ENCODE results near the gene NEK6. TPM values are rescaled to one million over a fixed set of nuclear protein-coding genes. Genes with fewer than 3 reads are reported as not detected.

Gene NEK6
- total and polyA plus RNA-seq, 12 donors: 4.0 to 27.2 (median 15.1) TPM

DNA sequence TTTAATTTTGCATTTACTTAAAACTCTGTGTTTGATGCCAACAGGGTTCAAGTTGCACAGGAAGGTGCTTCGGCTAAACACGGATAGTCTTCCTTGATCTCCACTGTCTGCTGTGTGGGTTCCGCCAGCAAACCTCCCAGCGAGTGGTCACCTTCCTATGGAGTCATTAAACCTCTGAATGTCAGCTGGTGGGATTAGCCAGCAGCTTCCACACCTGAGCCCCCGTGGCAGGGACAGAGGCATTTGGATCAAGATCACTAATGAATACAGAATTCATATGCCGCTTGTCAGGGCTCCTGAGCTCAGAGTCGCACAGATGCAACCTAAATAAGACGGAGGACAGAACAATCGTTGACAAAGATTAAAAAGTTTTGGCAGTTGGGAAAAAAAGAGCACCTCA lies 118.0 kb downstream of the NEK6 start:
- WGBS, 4 donors: 85 to 89% (median 88%) methylated on average over 9 of the region's 9 CpGs
- H3K4me3 ChIP-seq: no peak overlapping the region
- H3K9me3 ChIP-seq (replicated peaks in 1 of 3): no peaks in the 10 kb centered on the region
- H3K4me1 ChIP-seq (replicated peaks in 1 of 2): peaks cover 0 to 9% of the 10 kb centered on the region in 2 donors
- peaks cover 0 to 11% of the 10 kb centered on the region in 2 donors for H3K36me3 ChIP-seq (replicated peaks in 1 of 2)
- no peak overlapping the region for H3K27ac ChIP-seq
- H3K27me3 ChIP-seq: no peaks in the 10 kb centered on the region
- no peak for TF ChIP-seq POLR2A (IDR thresholded peaks at IDR 0.05)
- TF ChIP-seq, protein P1, sequence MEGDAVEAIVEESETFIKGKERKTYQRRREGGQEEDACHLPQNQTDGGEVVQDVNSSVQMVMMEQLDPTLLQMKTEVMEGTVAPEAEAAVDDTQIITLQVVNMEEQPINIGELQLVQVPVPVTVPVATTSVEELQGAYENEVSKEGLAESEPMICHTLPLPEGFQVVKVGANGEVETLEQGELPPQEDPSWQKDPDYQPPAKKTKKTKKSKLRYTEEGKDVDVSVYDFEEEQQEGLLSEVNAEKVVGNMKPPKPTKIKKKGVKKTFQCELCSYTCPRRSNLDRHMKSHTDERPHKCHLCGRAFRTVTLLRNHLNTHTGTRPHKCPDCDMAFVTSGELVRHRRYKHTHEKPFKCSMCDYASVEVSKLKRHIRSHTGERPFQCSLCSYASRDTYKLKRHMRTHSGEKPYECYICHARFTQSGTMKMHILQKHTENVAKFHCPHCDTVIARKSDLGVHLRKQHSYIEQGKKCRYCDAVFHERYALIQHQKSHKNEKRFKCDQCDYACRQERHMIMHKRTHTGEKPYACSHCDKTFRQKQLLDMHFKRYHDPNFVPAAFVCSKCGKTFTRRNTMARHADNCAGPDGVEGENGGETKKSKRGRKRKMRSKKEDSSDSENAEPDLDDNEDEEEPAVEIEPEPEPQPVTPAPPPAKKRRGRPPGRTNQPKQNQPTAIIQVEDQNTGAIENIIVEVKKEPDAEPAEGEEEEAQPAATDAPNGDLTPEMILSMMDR (IDR thresholded peaks at IDR 0.05): no peak
- no peak for DNase-seq
- intact Hi-C loops (cut with DNase I): no loop called here

DNA sequence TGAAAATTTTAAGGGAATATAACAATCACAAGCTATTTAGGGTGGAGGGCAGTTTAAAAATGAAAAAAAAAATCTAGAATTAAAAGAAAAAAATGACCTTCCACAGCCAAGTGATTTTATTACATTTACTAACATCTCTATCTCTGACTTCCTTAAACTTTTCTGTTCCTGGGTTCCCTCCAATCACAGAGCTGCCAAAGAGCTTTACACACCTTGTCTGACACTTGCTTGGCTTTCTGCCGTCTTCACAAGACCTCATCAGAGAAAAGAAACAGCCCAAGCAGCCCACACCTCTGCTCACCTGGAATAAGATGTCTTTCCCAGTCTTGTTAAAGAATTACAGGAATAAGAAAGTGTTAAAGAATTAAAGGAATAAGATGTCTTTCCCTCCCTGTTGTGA lies 118.6 kb downstream of the NEK6 start:
- TF ChIP-seq, protein P1 (IDR thresholded peaks at IDR 0.05): no peak
- no peak for TF ChIP-seq POLR2A (IDR thresholded peaks at IDR 0.05)
- Histone ChIP-seq H3K36me3 (replicated peaks in 1 of 2) (peaks cover 0 to 15% of the 10 kb centered on the region in 2 donors), H3K27ac (no peak overlapping the region), H3K4me1 (replicated peaks in 1 of 2) (peaks cover 0 to 8% of the 10 kb centered on the region in 2 donors), H3K27me3 (no peaks in the 10 kb centered on the region), H3K4me3 (no peak overlapping the region), H3K9me3 (replicated peaks in 1 of 3) (no peaks in the 10 kb centered on the region)
- intact Hi-C loops (cut with DNase I): no loop called here
- 42 to 71% (median 64%) methylated on average over 1 of the region's 1 CpG for WGBS, 4 donors
- no peak for DNase-seq

DNA sequence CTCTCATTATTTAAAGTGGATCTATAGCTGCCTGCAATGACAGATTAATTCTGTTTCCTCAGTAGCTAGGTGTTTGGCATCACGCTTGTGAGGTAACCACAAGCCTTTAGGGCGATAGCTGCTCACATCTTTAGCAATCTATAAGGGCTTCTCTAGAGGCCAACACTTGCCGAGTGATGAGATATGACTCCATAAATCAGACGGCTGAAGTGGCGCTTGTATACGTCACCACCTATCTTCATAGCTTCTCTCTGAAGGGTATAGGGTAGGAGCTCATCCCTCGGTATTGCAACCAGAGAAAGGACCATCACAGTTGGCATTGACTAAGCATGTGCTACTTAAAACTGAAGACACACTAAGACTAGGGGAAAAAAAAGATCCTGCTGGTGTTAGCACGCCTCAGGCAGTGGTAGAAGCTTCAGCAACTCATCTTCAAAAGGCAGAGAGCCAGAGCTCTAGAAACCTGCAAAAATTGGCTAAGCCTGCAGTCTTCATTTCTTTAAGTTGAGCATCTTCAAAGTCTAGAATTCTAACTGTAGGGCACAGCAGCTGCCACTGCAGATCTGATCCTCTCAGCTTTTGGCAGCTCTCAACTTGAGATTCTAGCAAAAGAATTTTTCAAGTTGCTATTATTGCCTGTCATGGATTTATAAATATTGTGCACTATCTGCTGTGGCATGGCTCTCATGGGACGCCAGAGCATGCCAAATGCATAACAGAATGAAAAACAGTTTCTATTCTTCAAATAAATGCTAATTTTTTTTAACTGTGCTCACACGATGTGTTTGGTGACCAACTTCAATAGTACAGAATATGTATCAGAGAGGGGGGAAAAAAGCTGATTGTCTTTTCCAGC lies 120.0 kb downstream of the NEK6 start:
- DNase-seq: no peak
- Histone ChIP-seq H3K4me3 (no peak overlapping the region), H3K27ac (no peak overlapping the region), H3K4me1 (replicated peaks in 1 of 2) (no peaks in the 10 kb centered on the region), H3K36me3 (replicated peaks in 1 of 2) (peaks cover 0 to 17% of the 10 kb centered on the region in 2 donors), H3K9me3 (replicated peaks in 1 of 3) (no peaks in the 10 kb centered on the region), H3K27me3 (no peaks in the 10 kb centered on the region)
- intact Hi-C loops (cut with DNase I): no loop called here
- TF ChIP-seq POLR2A (IDR thresholded peaks at IDR 0.05): no peak
- TF ChIP-seq, protein P1 (IDR thresholded peaks at IDR 0.05): no peak
- WGBS, 4 donors: 82 to 87% (median 83%) methylated on average over 10 of the region's 10 CpGs

DNA sequence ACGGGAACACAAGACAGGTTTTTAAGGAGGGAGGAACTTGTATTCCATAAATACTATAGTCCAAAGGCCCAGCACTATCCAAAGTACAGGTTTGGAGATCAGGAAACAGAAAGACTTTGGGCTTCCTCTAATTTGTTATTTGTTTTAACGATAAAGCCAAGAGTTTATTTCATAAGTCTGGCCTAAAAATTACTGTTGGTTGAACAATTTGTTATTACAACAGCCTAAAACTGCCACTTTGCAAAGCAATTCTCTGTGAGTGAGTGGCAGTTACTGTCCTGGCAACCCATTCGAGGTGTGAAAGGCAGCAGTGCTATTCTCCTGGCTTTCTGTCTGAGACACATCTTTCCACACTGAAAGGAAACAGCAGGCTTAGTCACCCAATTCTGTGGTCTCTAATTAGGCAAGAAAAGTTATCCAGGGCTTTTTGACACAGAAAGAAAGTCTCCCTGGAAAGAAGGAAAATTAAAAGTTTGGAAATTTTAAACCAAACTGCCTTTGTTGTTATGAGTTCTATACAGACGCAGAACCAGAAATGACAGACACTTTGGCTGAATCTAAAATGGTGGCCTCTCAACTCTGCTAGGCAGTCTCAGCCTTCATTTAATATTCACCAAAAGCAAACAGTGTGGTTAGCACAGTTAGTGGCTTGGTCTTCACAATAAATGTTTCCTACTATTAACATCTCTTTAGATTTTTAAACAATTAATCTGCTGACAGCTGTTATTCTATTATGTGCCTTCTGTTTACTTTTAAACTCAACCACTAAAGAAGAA lies 123.6 kb downstream of the NEK6 start:
- no peak for DNase-seq
- intact Hi-C loops (cut with DNase I): no loop called here
- 78 to 88% (median 85%) methylated on average over 4 of the region's 4 CpGs for WGBS, 4 donors
- H3K27ac ChIP-seq: no peak overlapping the region
- H3K9me3 ChIP-seq (replicated peaks in 1 of 3): no peaks in the 10 kb centered on the region
- H3K36me3 ChIP-seq (replicated peaks in 1 of 2): peaks cover 0 to 26% of the 10 kb centered on the region in 2 donors
- H3K27me3 ChIP-seq: no peaks in the 10 kb centered on the region
- no peak overlapping the region for H3K4me3 ChIP-seq
- peaks cover 5 to 18% of the 10 kb centered on the region in 2 donors for H3K4me1 ChIP-seq (replicated peaks in 1 of 2)
- TF ChIP-seq, protein P1 (IDR thresholded peaks at IDR 0.05): no peak
- TF ChIP-seq POLR2A (IDR thresholded peaks at IDR 0.05): no peak

Data from adrenal gland (tissue), 12 donors.